ENCODE results near the gene USP6.
"Not testable (repeated sequence)": the region's sequence is repeated elsewhere in the genome, so short reads cannot be mapped to it uniquely, and the experiment has no call there.

DNA sequence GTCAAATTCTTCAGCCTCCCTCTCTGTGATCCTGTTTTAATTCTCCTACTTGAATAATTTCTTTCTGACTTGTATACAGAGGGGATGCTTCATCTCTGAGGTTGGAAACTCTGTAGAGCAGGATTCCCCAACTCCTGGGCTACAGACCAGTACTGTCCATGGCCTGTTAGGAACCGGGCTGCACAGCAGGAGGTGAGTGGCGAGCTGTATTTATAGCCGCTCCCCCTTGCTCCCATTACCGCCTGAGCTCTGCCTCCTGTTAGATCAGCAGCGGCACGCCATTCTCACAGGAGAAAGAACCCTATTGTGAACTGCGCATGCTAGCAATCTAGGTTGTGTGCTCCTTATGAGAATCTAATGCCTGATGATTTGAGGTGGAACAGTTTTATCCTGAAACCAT is 59.2 kb downstream of the USP6 start:
- TF ChIP-seq, protein P1, sequence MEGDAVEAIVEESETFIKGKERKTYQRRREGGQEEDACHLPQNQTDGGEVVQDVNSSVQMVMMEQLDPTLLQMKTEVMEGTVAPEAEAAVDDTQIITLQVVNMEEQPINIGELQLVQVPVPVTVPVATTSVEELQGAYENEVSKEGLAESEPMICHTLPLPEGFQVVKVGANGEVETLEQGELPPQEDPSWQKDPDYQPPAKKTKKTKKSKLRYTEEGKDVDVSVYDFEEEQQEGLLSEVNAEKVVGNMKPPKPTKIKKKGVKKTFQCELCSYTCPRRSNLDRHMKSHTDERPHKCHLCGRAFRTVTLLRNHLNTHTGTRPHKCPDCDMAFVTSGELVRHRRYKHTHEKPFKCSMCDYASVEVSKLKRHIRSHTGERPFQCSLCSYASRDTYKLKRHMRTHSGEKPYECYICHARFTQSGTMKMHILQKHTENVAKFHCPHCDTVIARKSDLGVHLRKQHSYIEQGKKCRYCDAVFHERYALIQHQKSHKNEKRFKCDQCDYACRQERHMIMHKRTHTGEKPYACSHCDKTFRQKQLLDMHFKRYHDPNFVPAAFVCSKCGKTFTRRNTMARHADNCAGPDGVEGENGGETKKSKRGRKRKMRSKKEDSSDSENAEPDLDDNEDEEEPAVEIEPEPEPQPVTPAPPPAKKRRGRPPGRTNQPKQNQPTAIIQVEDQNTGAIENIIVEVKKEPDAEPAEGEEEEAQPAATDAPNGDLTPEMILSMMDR (IDR thresholded peaks at IDR 0.05; ENCODE audit: low read length): not testable (repeated sequence)
- TF ChIP-seq EZH2 (IDR thresholded peaks at IDR 0.05; ENCODE audit: borderline replicate concordance, low read length): not testable (repeated sequence)

Measured in OCI-LY1 (cell line).